Measurements from ENCODE around the gene COL6A1.

Gene COL6A1

DNA sequence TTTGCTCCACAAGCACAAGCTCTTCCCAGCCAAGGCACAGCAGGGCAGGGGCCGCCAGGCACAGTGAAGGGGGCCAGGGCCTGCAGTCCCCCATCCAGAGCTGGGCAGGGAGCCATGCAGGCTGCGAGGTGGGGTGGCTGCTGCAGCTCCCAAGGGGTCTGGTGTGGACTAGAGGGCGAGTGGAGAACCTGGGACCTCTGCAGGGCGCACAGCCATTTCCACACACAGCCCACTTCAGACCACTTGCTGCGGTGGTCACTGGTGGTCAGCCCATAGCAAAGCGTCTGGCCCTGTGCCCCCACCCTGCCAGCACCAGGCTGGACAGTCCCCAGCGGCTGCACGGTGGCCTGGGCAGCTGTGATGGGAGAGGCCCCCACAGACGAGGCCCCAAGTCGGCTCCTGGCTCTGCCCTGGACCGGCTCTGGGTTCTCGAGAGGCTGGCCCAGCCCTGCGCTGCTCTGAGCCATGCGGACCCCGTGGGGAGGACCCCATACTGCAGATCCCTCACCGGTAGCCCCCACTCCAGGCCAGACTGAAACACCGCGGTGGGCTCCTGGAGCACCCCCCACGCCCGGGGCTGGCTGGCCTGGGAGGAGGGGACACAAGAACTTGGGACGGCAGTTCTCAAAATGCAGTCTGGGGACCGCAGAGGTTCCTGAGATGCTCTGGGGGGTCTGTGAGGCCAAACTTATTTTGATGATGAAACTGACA is 69.3 kb downstream of the COL6A1 start:
- Histone ChIP-seq H3K4me3 (ENCODE audit: low read depth, low read length) (no peak overlapping the region), H3K27me3 (ENCODE audit: insufficient read depth, low read depth, severe bottlenecking) (no peaks in the 10 kb centered on the region), H3K9me3 (ENCODE audit: severe bottlenecking) (peaks cover 3% of the 10 kb centered on the region), H3K36me3 (no peaks in the 10 kb centered on the region), H3K27ac (no peak overlapping the region)
- no peak for DNase-seq
- TF ChIP-seq, protein P1, sequence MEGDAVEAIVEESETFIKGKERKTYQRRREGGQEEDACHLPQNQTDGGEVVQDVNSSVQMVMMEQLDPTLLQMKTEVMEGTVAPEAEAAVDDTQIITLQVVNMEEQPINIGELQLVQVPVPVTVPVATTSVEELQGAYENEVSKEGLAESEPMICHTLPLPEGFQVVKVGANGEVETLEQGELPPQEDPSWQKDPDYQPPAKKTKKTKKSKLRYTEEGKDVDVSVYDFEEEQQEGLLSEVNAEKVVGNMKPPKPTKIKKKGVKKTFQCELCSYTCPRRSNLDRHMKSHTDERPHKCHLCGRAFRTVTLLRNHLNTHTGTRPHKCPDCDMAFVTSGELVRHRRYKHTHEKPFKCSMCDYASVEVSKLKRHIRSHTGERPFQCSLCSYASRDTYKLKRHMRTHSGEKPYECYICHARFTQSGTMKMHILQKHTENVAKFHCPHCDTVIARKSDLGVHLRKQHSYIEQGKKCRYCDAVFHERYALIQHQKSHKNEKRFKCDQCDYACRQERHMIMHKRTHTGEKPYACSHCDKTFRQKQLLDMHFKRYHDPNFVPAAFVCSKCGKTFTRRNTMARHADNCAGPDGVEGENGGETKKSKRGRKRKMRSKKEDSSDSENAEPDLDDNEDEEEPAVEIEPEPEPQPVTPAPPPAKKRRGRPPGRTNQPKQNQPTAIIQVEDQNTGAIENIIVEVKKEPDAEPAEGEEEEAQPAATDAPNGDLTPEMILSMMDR (IDR thresholded peaks at IDR 0.05; ENCODE audit: low read depth, low read length), result no peak

DNA sequence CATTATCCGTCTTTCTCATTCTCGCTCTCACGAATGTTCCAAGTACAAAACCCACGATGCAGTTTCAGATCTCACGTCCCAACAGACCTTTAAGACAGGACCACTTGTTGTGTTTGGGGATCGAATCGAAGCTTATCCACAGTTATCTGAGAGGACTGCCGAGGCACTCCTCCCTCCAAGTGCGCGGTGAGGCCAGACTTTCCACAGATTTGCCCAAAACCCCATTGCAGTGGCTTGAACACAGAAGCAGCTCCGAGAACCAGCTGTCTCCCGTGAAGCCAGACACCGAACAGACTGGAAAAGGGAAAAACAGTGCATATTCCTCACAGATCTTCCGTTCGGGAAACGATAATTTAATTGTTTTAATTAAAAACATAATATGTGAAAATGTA is 69.8 kb downstream of the COL6A1 start:
- Histone ChIP-seq H3K4me3 (ENCODE audit: low read depth, low read length) (no peak overlapping the region), H3K9me3 (ENCODE audit: severe bottlenecking) (peaks cover 3% of the 10 kb centered on the region), H3K27ac (no peak overlapping the region), H3K36me3 (no peaks in the 10 kb centered on the region), H3K27me3 (ENCODE audit: insufficient read depth, low read depth, severe bottlenecking) (no peaks in the 10 kb centered on the region)
- TF ChIP-seq, protein P1 (IDR thresholded peaks at IDR 0.05; ENCODE audit: low read depth, low read length), result no peak
- no peak for DNase-seq

DNA sequence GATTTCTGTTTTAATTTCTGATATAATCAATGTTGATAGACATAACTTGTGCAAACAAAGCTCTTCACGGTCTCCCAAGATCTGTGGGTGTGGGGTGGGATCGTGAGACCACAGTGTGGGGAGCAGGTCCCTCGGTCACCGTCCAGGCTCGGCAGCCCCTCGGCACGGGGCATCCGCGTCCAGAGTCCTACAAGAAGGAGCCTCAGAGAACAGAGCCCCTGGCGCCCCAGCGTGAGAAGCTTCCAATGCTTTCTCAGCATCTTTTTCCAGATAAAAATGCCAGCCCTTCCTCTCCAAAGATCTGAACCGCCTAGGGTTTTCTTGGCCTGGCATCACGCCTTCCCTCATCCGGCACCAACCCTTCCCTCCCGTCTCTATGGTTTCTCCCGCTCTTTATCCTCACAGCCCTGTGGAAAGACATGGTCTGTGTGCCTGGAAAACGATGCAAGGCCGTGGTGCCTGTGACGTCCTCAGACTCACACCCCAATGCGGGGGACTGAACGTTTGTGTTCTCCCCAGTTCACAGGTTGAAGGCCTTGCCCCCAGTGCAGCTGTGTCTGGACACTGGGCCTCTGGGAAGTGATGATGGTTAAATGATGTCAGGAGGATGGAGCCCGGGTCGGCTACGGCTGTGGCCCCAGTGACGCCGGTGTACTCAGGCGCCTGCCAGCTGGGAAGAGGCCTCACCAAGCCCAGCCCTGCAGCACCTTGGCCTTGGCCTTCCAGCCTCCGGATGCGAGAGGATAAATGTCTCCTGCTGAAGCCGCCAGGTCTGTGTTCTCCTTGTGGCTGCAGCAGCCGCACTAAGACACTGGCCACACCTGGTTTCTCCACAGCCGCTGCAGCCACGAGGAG is 70.5 kb downstream of the COL6A1 start:
- H3K27ac ChIP-seq, result no peak overlapping the region
- H3K4me3 ChIP-seq (ENCODE audit: low read depth, low read length), result no peak overlapping the region
- H3K9me3 ChIP-seq (ENCODE audit: severe bottlenecking), result peaks cover 3% of the 10 kb centered on the region
- no peaks in the 10 kb centered on the region for H3K27me3 ChIP-seq (ENCODE audit: insufficient read depth, low read depth, severe bottlenecking)
- TF ChIP-seq, protein P1 (IDR thresholded peaks at IDR 0.05; ENCODE audit: low read depth, low read length), result no peak
- H3K36me3 ChIP-seq, result no peaks in the 10 kb centered on the region
- no peak for DNase-seq

DNA sequence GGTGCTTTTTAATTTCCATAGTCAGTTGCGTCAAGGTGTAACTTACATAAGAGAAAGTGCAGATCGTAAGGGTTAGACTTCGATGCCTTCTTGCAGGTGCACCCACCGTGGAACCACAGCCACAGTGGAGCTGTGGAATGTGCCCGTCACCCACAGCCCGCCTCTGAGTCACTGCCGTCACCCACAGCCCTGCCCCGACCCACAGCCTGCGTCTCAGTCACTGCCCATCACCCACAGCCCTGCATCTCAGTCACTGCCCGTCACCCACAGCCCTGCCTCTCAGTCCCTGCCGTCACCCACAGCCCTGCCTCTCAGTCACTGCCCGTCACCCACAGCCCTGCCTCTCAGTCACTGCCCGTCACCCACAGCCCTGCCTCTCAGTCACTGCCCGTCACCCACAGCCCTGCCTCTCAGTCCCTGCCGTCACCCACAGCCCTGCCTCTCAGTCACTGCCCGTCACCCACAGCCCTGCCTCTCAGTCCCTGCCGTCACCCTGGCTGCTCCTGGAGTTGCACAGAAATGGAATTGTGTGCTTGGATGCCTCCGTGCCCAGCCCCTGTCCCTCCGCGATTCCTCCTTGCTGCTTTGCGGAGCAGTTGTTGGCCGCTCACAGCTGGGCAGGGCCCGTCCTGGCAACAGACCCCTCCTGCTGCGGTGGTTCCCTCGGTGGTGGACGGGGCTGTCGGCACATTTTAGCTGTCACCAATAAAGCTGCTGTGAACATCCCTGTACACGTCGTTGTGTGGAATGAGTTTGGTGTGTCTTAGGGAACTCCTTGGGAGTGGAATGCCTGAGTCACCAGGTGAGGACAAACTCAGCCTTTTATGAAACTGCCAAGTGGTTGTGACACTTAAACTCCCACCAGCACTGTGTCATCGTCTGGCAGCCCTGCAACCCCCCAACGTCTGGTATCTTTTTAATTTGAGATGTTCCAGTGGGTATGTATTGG is 71.4 kb downstream of the COL6A1 start:
- Histone ChIP-seq H3K4me3 (ENCODE audit: low read depth, low read length) (no peak overlapping the region), H3K27ac (no peak overlapping the region), H3K36me3 (no peaks in the 10 kb centered on the region), H3K9me3 (ENCODE audit: severe bottlenecking) (peaks cover 3% of the 10 kb centered on the region), H3K27me3 (ENCODE audit: insufficient read depth, low read depth, severe bottlenecking) (no peaks in the 10 kb centered on the region)
- no peak for DNase-seq
- TF ChIP-seq, protein P1 (IDR thresholded peaks at IDR 0.05; ENCODE audit: low read depth, low read length), result no peak

DNA sequence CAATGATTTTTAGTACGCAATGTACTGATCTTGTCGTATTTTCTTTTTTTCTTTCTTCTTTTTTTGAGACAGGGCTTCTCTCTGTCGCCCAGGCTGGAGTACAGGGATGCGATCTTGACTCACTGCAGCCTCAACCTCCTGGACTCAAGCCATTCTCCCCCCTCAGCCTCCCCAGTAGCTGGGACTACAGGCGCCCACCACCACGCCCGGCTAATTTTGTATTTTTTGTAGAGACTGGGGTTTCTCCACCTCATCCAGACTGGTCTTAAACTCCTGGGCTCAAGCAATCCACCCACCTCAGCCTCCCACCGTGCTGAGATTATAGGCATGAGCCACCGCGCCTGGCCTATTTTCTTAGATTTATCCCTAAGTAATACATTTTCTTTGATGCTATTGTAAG is 72.5 kb downstream of the COL6A1 start:
- TF ChIP-seq, protein P1 (IDR thresholded peaks at IDR 0.05; ENCODE audit: low read depth, low read length), result no peak
- no peak for DNase-seq
- peaks cover 9% of the 10 kb centered on the region for H3K9me3 ChIP-seq (ENCODE audit: severe bottlenecking)
- H3K4me3 ChIP-seq (ENCODE audit: low read depth, low read length), result no peak overlapping the region
- no peak overlapping the region for H3K27ac ChIP-seq
- H3K27me3 ChIP-seq (ENCODE audit: insufficient read depth, low read depth, severe bottlenecking), result no peaks in the 10 kb centered on the region
- H3K36me3 ChIP-seq, result no peaks in the 10 kb centered on the region

Data from WERI-Rb-1 (cell line).